H1 (cell line): ENCODE data around the gene LDLRAD4. TPM values are rescaled to one million over a fixed set of nuclear protein-coding genes. Genes with fewer than 3 reads are reported as not detected.

ENCODE experiments used
- CTCF ChIA-PET: fragments of 300-600 bp; sonication (Branson Sonifier 250); formaldehyde crosslinking; loops from one replicate; lab custom pipeline; 2021; ENCODE audit not compliant: partially characterized antibody; lab: Charles Lee
- POLR2A ChIA-PET: fragments of 300-600 bp; sonication (Branson Sonifier 250); formaldehyde crosslinking; loops from one replicate; lab custom pipeline; 2021; ENCODE audit warnings: inconsistent platforms; ENCODE audit not compliant: partially characterized antibody; lab: Charles Lee
- DNase-seq, 2 experiments: peaks; one replicate each; pipeline versions ENCODE4 v3.0.0 to v3.0.0-alpha.2; 2010 to 2022; ENCODE audit warnings: low spot score in 2 of 2, low read depth in 1 of 2, mixed read lengths in 1 of 2
- FAIRE-seq: peaks from 2 replicates; lab custom pipeline; 2011; peaks lifted over from hg19 to GRCh38; lab: Jason Lieb, UNC
- H2AFZ ChIP-seq: 2 replicates; pipeline ENCODE4 v1.8.1; 2012; ENCODE audit warnings: low read length, inconsistent platforms
- H2AK5ac ChIP-seq: 2 replicates; pipeline ENCODE4 v1.6.1; 2013; ENCODE audit warnings: low read depth, low read length
- H2BK120ac ChIP-seq: replicated peaks from 2 replicates; pipeline ENCODE3; 2013; ENCODE audit warnings: low read depth, low read length, inconsistent platforms
- H2BK12ac ChIP-seq: 2 replicates; pipeline ENCODE4 v1.6.1; 2013; ENCODE audit warnings: low read depth, low read length
- H2BK15ac ChIP-seq: 2 replicates; pipeline ENCODE4 v1.6.1; 2013; ENCODE audit warnings: low read length
- H2BK20ac ChIP-seq: 2 replicates; pipeline ENCODE4 v1.6.1; 2013; ENCODE audit warnings: low read length
- H2BK5ac ChIP-seq: 2 replicates; pipeline ENCODE4 v1.6.1; 2013; ENCODE audit warnings: low read depth, low read length
- H3K14ac ChIP-seq: 2 replicates; pipeline ENCODE4 v1.6.1; 2013; ENCODE audit warnings: inconsistent platforms; ENCODE audit not compliant: insufficient read length
- H3K18ac ChIP-seq: 2 replicates; pipeline ENCODE4 v1.6.1; 2013; ENCODE audit warnings: low read length; ENCODE audit errors: extremely low read depth
- H3K23ac ChIP-seq: 2 replicates; pipeline ENCODE4 v1.6.1; 2013; ENCODE audit warnings: inconsistent platforms; ENCODE audit not compliant: insufficient read length
- H3K23me2 ChIP-seq: 2 replicates; pipeline ENCODE4 v1.6.1; 2013; ENCODE audit warnings: low read depth, low read length
- H3K27ac ChIP-seq: 2 replicates; pipeline ENCODE4 v1.6.1; 2011; ENCODE audit warnings: low read depth, low read length, inconsistent platforms
- H3K27me3 ChIP-seq, 4 experiments: replicated peaks in 1 of 4; 1 replicate in 1 of 4; 2 replicates in 3 of 4; pipeline versions ENCODE4 v1.6.1 to v1.8.1; 2011 to 2013; ENCODE audit warnings: low read length in 3 of 4, mild to moderate bottlenecking in 3 of 4, inconsistent platforms in 2 of 4, mixed read lengths in 2 of 4, moderate library complexity in 1 of 4; ENCODE audit not compliant: control insufficient read depth in 3 of 4, insufficient read depth in 3 of 4; ENCODE audit errors: extremely low read depth in 1 of 4
- H3K36me3 ChIP-seq, 4 experiments: 2 replicates each; pipeline versions ENCODE4 v1.6.1 to v1.8.1; 2011 to 2013; ENCODE audit warnings: mild to moderate bottlenecking in 4 of 4, low read length in 3 of 4, moderate library complexity in 2 of 4, control low read depth in 1 of 4, inconsistent platforms in 1 of 4; ENCODE audit not compliant: insufficient read depth in 4 of 4, control insufficient read depth in 2 of 4
- H3K4ac ChIP-seq: replicated peaks from 2 replicates; pipeline ENCODE3; 2013; ENCODE audit warnings: low read length, low read depth, mixed read lengths, inconsistent platforms; ENCODE audit not compliant: insufficient read length
- H3K4me1 ChIP-seq, 4 experiments: replicated peaks in 1 of 4; 1 replicate in 1 of 4; 2 replicates in 3 of 4; pipeline versions ENCODE4 v1.6.1 to v1.8.1; 2011 to 2013; ENCODE audit warnings: low read length in 3 of 4, inconsistent platforms in 2 of 4, mixed read lengths in 1 of 4; ENCODE audit not compliant: insufficient read depth in 4 of 4, control insufficient read depth in 3 of 4
- H3K4me2 ChIP-seq, 2 experiments: 2 replicates each; pipeline versions ENCODE4 v1.6.1 to v1.8.1; 2011 to 2013; ENCODE audit warnings: low read depth in 2 of 2, low read length in 2 of 2, control low read depth in 1 of 2, inconsistent platforms in 1 of 2, mild to moderate bottlenecking in 1 of 2; ENCODE audit not compliant: insufficient read depth in 1 of 2
- H3K4me3 ChIP-seq, 4 experiments: fragments of 200-600, 300-600 bp in 1 of 4; sonication (generic), shearing (Covaris generic), sonication (Bioruptor Twin) in 1 of 4; 2 replicates each; pipeline versions ENCODE4 v1.5.1 to v1.8.1; 2011 to 2016; ENCODE audit warnings: low read length in 4 of 4, low read depth in 3 of 4, control low read depth in 2 of 4, inconsistent platforms in 2 of 4, mild to moderate bottlenecking in 2 of 4, mixed read lengths in 1 of 4, moderate library complexity in 1 of 4; ENCODE audit not compliant: insufficient read depth in 2 of 4; ENCODE audit errors: extremely low read depth in 1 of 4
- H3K56ac ChIP-seq: replicated peaks from 2 replicates; pipeline ENCODE3; 2013; ENCODE audit warnings: low read depth, mild to moderate bottlenecking, mixed read lengths, low read length, inconsistent platforms; ENCODE audit not compliant: insufficient read length
- H3K79me1 ChIP-seq: 2 replicates; pipeline ENCODE4 v1.6.1; 2013; ENCODE audit warnings: low read depth, low read length, control low read depth
- H3K79me2 ChIP-seq, 2 experiments: 2 replicates each; pipeline versions ENCODE4 v1.6.1 to v1.8.1; 2012 to 2013; ENCODE audit warnings: low read length in 2 of 2, mild to moderate bottlenecking in 2 of 2, inconsistent platforms in 1 of 2; ENCODE audit not compliant: insufficient read depth in 2 of 2, control insufficient read depth in 1 of 2
- H3K9ac ChIP-seq, 4 experiments: replicated peaks in 1 of 4; 1 replicate in 1 of 4; 2 replicates in 3 of 4; pipeline versions ENCODE4 v1.6.1 to v1.8.1; 2011 to 2013; ENCODE audit warnings: low read depth in 3 of 4, low read length in 3 of 4, control low read depth in 2 of 4, mild to moderate bottlenecking in 2 of 4, moderate library complexity in 2 of 4, inconsistent platforms in 1 of 4; ENCODE audit errors: extremely low read depth in 1 of 4
- H3K9me3 ChIP-seq, 2 experiments: 2 replicates each; pipeline versions ENCODE4 v1.6.1 to v1.8.1; 2012 to 2013; ENCODE audit warnings: mild to moderate bottlenecking in 2 of 2, moderate library complexity in 2 of 2, control low read depth in 1 of 2, inconsistent platforms in 1 of 2, low read depth in 1 of 2, low read length in 1 of 2, mixed read lengths in 1 of 2; ENCODE audit not compliant: insufficient read depth in 2 of 2
- H4K20me1 ChIP-seq, 2 experiments: replicated peaks in 1 of 2; 2 replicates each; pipeline versions ENCODE3 to v1.8.1; 2011 to 2013; ENCODE audit warnings: inconsistent platforms in 2 of 2, low read length in 2 of 2, mild to moderate bottlenecking in 1 of 2; ENCODE audit not compliant: insufficient read depth in 2 of 2, control insufficient read depth in 1 of 2
- H4K5ac ChIP-seq: 2 replicates; pipeline ENCODE4 v1.6.1; 2013; ENCODE audit warnings: low read length, low read depth, mixed read lengths, inconsistent platforms; ENCODE audit not compliant: insufficient read length
- H4K8ac ChIP-seq: 2 replicates; pipeline ENCODE4 v1.8.0; 2013; ENCODE audit warnings: mild to moderate bottlenecking, moderate library complexity, low read length, inconsistent platforms; ENCODE audit not compliant: insufficient read depth; ENCODE audit errors: extremely low read depth
- H4K91ac ChIP-seq: replicated peaks from 2 replicates; pipeline ENCODE3; 2013; ENCODE audit warnings: low read length, mixed read lengths, inconsistent platforms; ENCODE audit not compliant: insufficient read length
- HDAC2 ChIP-seq, 2 experiments: fragments of 300-600 bp in 1 of 2; sonication (generic) in 1 of 2; IDR thresholded peaks; 2 replicates each; pipeline ENCODE4 v1.6.1; 2011 to 2012; ENCODE audit warnings: low read depth in 2 of 2, low read length in 2 of 2, mild to moderate bottlenecking in 2 of 2, moderate library complexity in 2 of 2, borderline replicate concordance in 1 of 2, inconsistent platforms in 1 of 2
- SAP30 ChIP-seq: fragments of 300-600 bp; sonication (generic); IDR thresholded peaks from 2 replicates; pipeline ENCODE4 v1.7.1; 2012; ENCODE audit warnings: low read length, moderate library complexity, mild to moderate bottlenecking, inconsistent platforms; ENCODE audit not compliant: insufficient read depth, insufficient replicate concordance
- TBP ChIP-seq: IDR thresholded peaks from 2 replicates; pipeline ENCODE4 v1.6.1; 2011; ENCODE audit warnings: low read depth, low read length, improper control_type of control experiment
- WGBS, 2 experiments: shearing (Covaris generic) in 1 of 2; methylation state at CpG; one replicate each; pipeline versions ENCODE4 v1.1.6 to v1.1.7; 2013 to 2015; ENCODE audit warnings: low lambda C conversion rate in 2 of 2, mixed read lengths in 2 of 2, inconsistent platforms in 1 of 2, low coverage in 1 of 2, missing lambda C conversion rate in 1 of 2; ENCODE audit not compliant: insufficient replicate concordance in 2 of 2, insufficient coverage in 1 of 2, insufficient read length in 1 of 2; ENCODE audit errors: extremely low coverage in 1 of 2, missing lambda C conversion rate in 1 of 2; 5-methylcytosine and 5-hydroxymethylcytosine counted together
- polyA plus RNA-seq, 7 experiments: library from polyadenylated mRNA; depleted of rRNA in 3 of 7; stranded (reverse) in 5 of 7; unstranded in 2 of 7; fragments of >200 nt in 5 of 7; fragments of 200-250 nt in 2 of 7; gene quantifications; 1 replicate in 5 of 7; 2 replicates in 1 of 7; 4 replicates in 1 of 7; pipeline versions ENCODE4 v1.2.1 to v1.2.3, GENCODE V29; 2011 to 2013; ENCODE audit warnings: missing spikeins in 2 of 7, mixed read lengths in 2 of 7
- total RNA-seq: library from RNA; stranded (reverse); fragmentation: NEBNext Ultra II Directional; extraction: Animal tissue kit (Norgen Biotek cat#: 25700); gene quantifications from 2 replicates; pipeline ENCODE4 v1.2.1, GENCODE V29; 2021

The LDLRAD4 gene
- total and polyA plus RNA-seq, 2 of the 8 experiments (the other 6 are each of a cell fraction or from before 2014, with no cell fraction given): 0.77 to 1.4 TPM

- POLR2A ChIA-PET: no interaction called here
- Histone ChIP-seq H3K27me3 (no peaks in the 10 kb centered on the region), H2BK15ac (no peak overlapping the region), H3K56ac (no peak overlapping the region), H3K9me3 (peaks cover 12 to 23% of the 10 kb centered on the region in 2 experiments; a peak in 3 of 4 replicates), H4K20me1 (no peaks in the 10 kb centered on the region), H3K27ac (no peak overlapping the region), H3K4me2 (no peak overlapping the region), H3K18ac (no peak overlapping the region), H2AFZ (no peak overlapping the region), H4K5ac (no peak overlapping the region), H2BK5ac (no peak overlapping the region), H2BK120ac (no peak overlapping the region), H3K4me3 (no peak overlapping the region), H2AK5ac (no peak overlapping the region), H3K4me1 (no peaks in the 10 kb centered on the region), H3K9ac (no peak overlapping the region)
- DNase-seq: no peak
- 78% methylated on average over 2 of the region's 2 CpGs; no CpG with 5 or more reads in 1 of the 2 experiments for WGBS, 2 experiments
- no peak for TF ChIP-seq HDAC2 (IDR thresholded peaks at IDR 0.05; ENCODE audit: borderline replicate concordance in 1 of 2, low read depth in 2 of 2, low read length in 2 of 2)
- no peak for TF ChIP-seq TBP
- no peak for TF ChIP-seq SAP30
- TF ChIP-seq, all 59 proteins: peak for 0
- H4K8ac ChIP-seq: no peak overlapping the region
- no peak overlapping the region for H3K4ac ChIP-seq
- no peak overlapping the region for H2BK12ac ChIP-seq
- CTCF ChIA-PET: interaction anchor here (0.5 to 0.8 kb wide), 2 partner anchors 40 to 96 kb away, joined by 3 read pairs; no protein-coding TSS in a partner anchor
- H3K79me1 ChIP-seq: no peaks in the 10 kb centered on the region
- no peak overlapping the region for H4K91ac ChIP-seq
- H3K14ac ChIP-seq: no peak overlapping the region
- no peak overlapping the region for H2BK20ac ChIP-seq
- no peak overlapping the region for H3K23ac ChIP-seq
- H3K23me2 ChIP-seq: no peaks in the 10 kb centered on the region
- no peaks in the 10 kb centered on the region for H3K36me3 ChIP-seq
- no peak for FAIRE-seq
- H3K79me2 ChIP-seq: no peaks in the 10 kb centered on the region
These were observed 380.0 kb downstream of the LDLRAD4 start for GRCh38 chr18:13598591-13598990.
